Stimulated activated CD4-positive, alpha-beta T cell treated with anti-CD3 and anti-CD28 coated beads, Interleukin-4, amount 100 ng/mL, for 1 hour (primary cell): Measurements from ENCODE around the gene CDSN.
"Not testable (repeated sequence)": the region's sequence is repeated elsewhere in the genome, so short reads cannot be mapped to it uniquely, and the experiment has no call there.

ENCODE experiments used
- DNase-seq: peaks from one replicate; pipeline ENCODE4 v3.0.0-alpha.2; 2020

The CDSN gene

DNA sequence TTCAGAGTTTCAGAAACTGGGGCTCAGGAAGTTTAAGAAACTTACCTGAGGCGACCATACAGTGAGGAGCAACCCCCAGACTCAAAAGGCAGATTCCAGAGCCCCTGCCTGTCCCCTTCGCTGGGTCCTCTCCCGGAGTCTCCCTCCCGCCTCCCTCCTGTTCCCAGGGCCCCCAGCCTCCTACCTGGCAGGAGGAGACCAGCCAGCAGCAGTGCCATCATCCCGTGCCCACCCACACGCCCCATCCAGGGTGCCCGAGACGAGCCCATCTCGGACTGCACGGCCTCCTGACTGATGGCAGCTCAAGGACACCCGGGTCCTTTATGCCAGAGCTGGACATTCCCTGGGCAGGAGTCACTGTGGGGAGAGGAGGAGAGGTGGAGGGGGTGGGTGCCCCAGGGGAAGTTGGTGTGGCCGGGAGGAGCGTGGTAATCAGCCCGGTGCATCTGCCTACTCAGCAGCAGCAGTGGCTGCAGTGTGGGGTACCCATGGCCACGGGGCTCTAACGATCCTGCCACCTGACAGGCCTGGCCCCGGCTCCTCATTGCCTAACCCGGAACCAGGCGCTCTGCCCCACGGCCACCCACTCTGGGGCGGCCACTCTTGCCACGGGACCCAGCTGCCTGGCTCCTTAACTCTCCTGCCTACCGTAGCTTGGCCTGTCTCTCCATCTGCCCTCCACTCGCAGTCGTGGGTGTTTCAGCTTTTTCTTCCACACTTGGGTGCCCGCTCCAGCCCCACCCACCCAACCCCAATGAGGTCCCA is at the start of gene CDSN:
Gene CDSN (minus strand): TSS at position 296 of the 765 bp plus-strand sequence. CDS start 27 bp downstream, at position 269.
- no peak for DNase-seq

DNA sequence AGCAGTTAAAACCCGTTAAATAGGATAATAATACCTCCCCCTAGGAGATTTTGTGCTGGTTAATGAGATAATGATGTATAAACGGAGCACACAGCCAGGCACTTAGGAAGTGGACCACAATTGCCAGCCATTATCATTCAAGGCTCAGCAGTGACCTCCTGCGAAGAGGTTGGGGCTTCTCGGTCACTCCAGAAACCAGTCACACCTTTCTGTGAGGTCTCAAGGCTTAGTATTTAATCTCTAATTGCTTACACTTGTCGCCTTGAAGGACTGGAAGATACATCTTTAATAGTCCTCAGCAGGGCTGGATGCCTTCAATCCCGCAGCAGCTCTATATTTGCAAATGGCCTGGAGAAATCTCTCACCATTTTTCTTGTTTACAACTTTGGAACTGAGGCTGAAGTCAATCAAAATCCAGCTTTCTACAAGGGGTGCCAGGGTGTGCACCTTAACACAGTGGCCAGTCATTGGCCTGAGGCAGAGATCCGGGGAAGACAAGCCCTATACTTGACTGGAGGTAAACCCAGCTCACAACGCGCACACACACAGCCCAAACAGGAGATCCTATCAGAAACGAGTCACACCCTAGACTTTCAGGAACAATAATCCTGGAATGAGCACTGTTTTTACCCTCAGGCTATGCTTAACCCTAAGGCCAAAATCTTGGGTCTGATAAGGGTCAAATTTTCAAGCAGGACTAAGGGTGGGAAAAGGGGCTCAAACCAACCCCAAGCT is 49.0 kb upstream of the CDSN start:
- no peak for DNase-seq

GRCh38 chr6:31168606-31169005 is 48.4 kb upstream of the CDSN start:
- no peak for DNase-seq

GRCh38 chr6:31165986-31166385 is 45.7 kb upstream of the CDSN start:
- no peak for DNase-seq

DNA sequence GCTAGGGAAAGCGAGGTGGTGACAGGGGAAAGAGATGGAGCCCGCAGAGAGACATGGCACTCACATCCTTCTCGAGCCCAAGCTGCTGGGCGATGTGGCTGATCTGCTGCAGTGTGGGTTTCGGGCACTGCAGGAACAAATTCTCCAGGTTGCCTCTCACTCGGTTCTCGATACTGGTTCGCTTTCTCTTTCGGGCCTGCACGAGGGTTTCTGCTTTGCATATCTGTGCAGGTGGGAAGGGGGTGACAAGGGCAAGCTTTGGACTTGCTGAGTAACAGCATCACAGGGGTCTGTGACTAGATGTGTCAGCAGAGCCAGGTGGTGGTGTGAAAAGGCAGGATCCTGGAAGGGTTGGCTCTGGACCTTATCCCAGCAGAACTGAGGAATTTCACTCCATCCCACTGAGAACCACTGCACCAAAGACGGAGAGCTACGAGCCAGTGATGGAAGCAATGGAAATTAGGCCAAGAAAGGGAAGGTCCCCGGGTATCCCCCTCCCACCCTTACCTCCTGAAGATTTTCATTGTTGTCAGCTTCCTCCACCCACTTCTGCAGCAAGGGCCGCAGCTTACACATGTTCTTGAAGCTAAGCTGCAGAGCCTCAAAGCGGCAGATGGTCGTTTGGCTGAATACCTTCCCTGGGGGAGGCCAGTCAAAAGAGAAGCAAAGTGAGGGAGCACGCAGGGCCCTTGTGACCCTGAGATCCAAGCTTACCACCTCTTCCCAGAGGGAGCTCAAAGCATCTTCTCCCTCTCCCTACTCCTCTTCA is 45.0 kb upstream of the CDSN start:
- not testable (repeated sequence) for DNase-seq

GRCh38 chr6:31164475-31165063 is 44.3 kb upstream of the CDSN start:
- DNase-seq = not testable (repeated sequence)

DNA sequence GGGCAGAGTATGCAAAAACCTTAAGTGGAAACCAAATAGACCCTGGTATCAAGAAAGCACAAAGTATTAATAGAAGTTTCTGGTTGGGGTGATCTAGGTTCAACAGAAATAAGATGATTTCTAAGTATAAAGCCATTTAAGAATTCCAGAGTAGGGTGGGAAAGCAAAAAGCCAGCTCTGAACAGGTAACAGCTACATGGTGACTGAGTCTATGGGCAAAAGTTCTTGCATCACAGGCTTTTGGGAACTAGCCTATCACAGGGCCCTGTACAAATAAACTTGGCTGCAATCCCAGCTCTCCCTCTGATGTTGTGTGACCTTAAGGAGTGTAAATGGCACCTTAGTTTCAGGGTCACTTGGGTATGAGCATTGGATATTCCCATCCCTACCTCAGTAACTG is 43.7 kb upstream of the CDSN start:
- no peak for DNase-seq

GRCh38 chr6:31162463-31163165 is 42.4 kb upstream of the CDSN start:
- DNase-seq = no peak

DNA sequence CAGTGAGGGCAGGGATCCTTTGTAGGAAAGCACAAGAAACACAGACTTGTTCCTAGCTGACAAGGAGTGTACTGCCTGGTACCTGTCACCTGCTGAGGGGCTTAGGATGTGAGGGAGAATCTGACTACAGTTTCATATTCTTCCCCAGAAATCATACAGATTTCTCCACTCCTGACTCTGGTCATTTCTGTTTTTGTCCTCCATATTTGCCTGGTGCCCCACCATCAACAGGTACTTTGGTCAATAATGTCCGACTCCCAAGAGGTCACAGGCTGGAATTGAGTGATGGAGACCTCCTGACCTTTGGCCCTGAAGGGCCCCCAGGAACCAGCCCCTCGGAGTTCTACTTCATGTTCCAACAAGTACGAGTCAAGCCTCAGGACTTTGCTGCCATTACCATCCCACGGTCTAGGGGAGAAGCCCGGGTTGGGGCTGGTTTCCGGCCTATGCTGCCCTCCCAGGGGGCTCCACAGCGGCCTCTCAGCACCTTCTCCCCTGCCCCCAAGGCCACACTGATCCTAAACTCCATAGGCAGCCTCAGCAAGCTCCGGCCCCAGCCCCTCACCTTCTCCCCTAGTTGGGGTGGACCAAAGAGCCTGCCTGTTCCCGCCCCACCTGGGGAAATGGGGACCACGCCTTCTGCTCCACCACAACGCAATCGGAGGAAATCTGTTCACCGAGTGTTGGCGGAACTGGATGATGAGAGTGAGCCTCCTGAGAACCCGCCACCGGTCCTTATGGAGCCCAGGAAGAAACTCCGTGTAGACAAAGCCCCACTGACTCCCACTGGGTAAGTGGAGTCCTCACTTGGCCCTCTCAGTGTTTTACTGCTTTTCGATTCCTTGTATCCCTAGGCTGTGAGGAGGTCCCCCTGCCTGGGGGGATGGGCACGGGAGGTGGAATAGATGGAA is 41.2 kb upstream of the CDSN start:
- DNase-seq = no peak

- DNase-seq = no peak
Observed at GRCh38 chr6:31158863-31159855, 38.9 kb upstream of the CDSN start.

GRCh38 chr6:31158140-31158862 is 38.1 kb upstream of the CDSN start, which contains the start of gene TCF19:
TCF19 (plus strand) TSS chr6:31158589; CDS start chr6:31159470, 881 bp downstream.
- DNase-seq = peak; percentile 99

GRCh38 chr6:31157513-31158139 is 37.4 kb upstream of the CDSN start, which contains the start of gene CCHCR1:
CCHCR1 (minus strand) TSS chr6:31157802; CDS start chr6:31157600, 202 bp downstream.
- no peak for DNase-seq

DNA sequence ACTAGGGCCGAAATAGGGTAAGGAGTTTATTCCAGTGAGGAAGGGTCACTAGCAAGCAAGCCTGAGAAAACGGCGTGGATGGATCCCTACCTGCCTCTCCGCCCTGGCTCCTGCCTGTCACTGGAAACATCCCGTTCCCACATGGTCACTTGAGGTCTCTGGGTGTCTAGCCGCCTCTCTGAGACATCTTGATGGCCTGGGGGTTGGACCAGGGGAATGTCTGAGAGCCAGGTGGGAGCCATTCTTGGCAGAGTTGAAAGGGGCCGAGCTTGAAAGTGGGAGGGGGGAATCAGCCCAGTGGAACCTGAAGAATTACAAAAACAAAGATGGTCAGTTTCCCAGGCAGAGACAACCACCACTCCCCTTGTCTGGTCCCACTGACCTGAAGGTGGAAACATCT is 36.4 kb upstream of the CDSN start:
- no peak for DNase-seq

GRCh38 chr6:31154436-31154835 is 34.2 kb upstream of the CDSN start:
- no peak for DNase-seq

DNA sequence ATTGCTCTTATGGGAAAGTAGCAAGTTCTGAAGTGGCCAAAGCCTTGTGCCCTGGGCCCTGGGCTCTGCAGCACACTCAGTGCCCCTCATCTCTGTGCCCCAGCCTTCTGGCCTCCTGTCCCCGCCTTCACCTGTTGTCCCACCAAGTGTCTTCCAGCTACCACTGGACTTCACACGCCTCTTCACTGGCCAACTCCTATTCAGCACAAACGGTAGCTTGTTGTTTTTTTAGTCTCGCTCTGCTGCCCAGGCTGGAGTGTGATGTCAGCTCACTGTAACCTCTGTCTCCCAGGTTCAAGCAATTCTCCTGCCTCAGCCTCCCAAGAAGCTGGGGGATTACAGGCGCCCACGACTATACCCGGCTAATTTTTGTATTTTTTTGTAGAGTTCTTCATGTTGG is 32.5 kb upstream of the CDSN start:
- no peak for DNase-seq

DNA sequence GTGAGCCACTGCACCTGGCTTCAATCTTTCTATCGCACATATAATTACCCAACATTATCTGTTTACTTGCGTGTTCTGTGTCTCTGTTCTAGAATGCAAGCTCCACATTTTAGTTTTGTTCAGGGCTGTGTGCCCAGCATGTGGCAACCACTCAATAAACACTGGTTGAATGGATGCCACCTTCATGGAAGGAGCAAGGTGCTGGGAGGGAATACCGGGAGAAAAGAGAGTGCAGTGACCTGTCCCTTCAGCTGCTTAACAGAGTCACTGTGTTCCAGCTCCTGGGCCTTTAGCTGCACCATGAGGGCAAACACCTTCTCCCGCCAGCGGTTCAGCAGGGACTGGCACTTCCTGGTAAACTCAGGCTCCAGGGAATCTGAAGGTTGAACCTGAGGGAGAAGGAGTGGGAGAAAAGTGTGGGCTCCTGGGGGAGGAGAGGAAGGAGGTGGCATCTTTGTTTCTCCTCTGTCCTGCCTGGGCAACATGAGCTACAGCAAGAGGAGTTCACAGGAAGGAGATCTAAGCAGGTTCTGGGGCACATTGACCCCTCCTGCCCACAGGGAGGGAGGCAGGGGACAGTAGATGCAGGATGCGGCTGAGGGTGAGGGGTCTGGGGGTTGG is 29.7 kb upstream of the CDSN start:
- DNase-seq = no peak

DNA sequence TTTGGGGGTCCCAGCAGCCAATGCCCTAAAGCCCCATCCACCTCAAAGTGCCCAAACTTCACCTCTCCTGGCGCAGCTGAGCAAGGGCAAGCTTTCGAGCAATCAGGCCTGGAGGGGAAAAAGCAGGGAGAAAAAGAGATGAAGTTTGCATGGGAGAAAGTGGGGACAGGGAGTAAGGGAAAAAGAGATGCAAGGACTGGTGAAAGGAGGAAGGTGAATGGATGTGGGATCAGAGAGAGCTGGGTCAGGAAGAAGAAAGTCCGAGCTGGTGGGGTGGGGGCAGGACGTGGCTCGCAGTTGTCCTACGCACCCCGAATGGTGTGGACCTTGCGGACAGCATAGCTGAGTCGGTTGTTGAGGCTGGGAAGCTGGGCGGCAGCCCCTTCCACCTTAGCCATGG is 25.1 kb upstream of the CDSN start:
- no peak for DNase-seq

GRCh38 chr6:31144970-31145340 is 24.7 kb upstream of the CDSN start:
- DNase-seq = no peak
